WTC11 (cell line): Measurements from ENCODE around the gene NTPCR. TPM values are rescaled to one million over a fixed set of nuclear protein-coding genes. Genes with fewer than 3 reads are reported as not detected.

Experiments
- ATAC-seq: fragments of 200-7000 bp; cut with Tn5 transposase; 2 replicates; pipeline ENCODE4 v1.10.0; 2021; ENCODE audit warnings: mild to moderate bottlenecking, moderate library complexity
- CTCF ChIA-PET: fragments of 300-600 bp; sonication (Branson Sonifier 250); formaldehyde crosslinking; loops from one replicate; lab custom pipeline; 2021; ENCODE audit warnings: antibody characterized with exemption; lab: Charles Lee
- POLR2A ChIA-PET: fragments of 350-600 bp; sonication (Branson Sonifier 250); formaldehyde crosslinking; loops from one replicate; lab custom pipeline; 2021; ENCODE audit warnings: antibody characterized with exemption; lab: Charles Lee
- DNase-seq: peaks from one replicate; pipeline ENCODE4 v3.0.0; 2021; ENCODE audit warnings: low spot score
- H3K27ac Mint-ChIP-seq: 2 replicates; pipeline ENCODE4 v1.8.0; 2021; ENCODE audit warnings: mixed read lengths
- H3K27me3 Mint-ChIP-seq: 2 replicates; pipeline ENCODE4 v1.8.0; 2021; ENCODE audit warnings: low read depth, mild to moderate bottlenecking, moderate library complexity, mixed read lengths
- H3K36me3 Mint-ChIP-seq: 2 replicates; pipeline ENCODE4 v1.8.0; 2021; ENCODE audit warnings: mixed read lengths
- H3K4me1 Mint-ChIP-seq: 2 replicates; pipeline ENCODE4 v1.8.0; 2022; ENCODE audit warnings: mixed read lengths
- H3K4me3 Mint-ChIP-seq: 2 replicates; pipeline ENCODE4 v1.8.0; 2021; ENCODE audit warnings: mild to moderate bottlenecking, moderate library complexity, mixed read lengths
- H3K9me3 Mint-ChIP-seq: 2 replicates; pipeline ENCODE4 v1.8.0; 2021; ENCODE audit warnings: mixed read lengths
- AR ChIP-seq: fragments of 250-450 bp; sonication (Bioruptor Pico); IDR thresholded peaks from 2 replicates; pipeline ENCODE4 v1.9.0; 2021; ENCODE audit warnings: mild to moderate bottlenecking
- ATF1 ChIP-seq: sonication (generic); formaldehyde crosslinking; IDR thresholded peaks from 2 replicates; pipeline ENCODE4 v1.8.1; 2023; ENCODE audit warnings: mild to moderate bottlenecking, moderate library complexity, missing genetic modification reagents
- ATF2 ChIP-seq: sonication (generic); formaldehyde crosslinking; IDR thresholded peaks from 2 replicates; pipeline ENCODE4 v1.8.1; 2022; ENCODE audit warnings: low read depth, missing genetic modification reagents, borderline replicate concordance
- CBFB ChIP-seq: sonication (generic); formaldehyde crosslinking; IDR thresholded peaks from 2 replicates; pipeline ENCODE4 v1.8.1; 2022; ENCODE audit warnings: mild to moderate bottlenecking, low read depth, missing genetic modification reagents
- E2F4 ChIP-seq: sonication (generic); formaldehyde crosslinking; IDR thresholded peaks from 2 replicates; pipeline ENCODE4 v1.8.1; 2022; ENCODE audit warnings: low read depth, mild to moderate bottlenecking, moderate library complexity, missing genetic modification reagents, borderline replicate concordance
- IRF2 ChIP-seq: sonication (generic); formaldehyde crosslinking; IDR thresholded peaks from 2 replicates; pipeline ENCODE4 v1.8.0; 2022; ENCODE audit warnings: low read depth, missing genetic modification reagents, borderline replicate concordance
- JAZF1 ChIP-seq: fragments of 250-450 bp; sonication (Bioruptor Pico); IDR thresholded peaks from 2 replicates; pipeline ENCODE4 v1.9.0; 2021; ENCODE audit warnings: moderate library complexity, mild to moderate bottlenecking, inconsistent platforms
- NFATC4 ChIP-seq: fragments of 250-450 bp; sonication (Bioruptor Pico); IDR thresholded peaks from 2 replicates; pipeline ENCODE4 v1.9.0; 2021; ENCODE audit warnings: mild to moderate bottlenecking
- OVOL2 ChIP-seq: fragments of 250-450 bp; sonication (Bioruptor Pico); IDR thresholded peaks from 2 replicates; pipeline ENCODE4 v1.9.0; 2021; ENCODE audit warnings: mild to moderate bottlenecking, borderline replicate concordance
- PRDM15 ChIP-seq: sonication (generic); formaldehyde crosslinking; IDR thresholded peaks from 2 replicates; pipeline ENCODE4 v1.8.0; 2022; ENCODE audit warnings: missing genetic modification reagents
- PREB ChIP-seq: sonication (generic); formaldehyde crosslinking; IDR thresholded peaks from 2 replicates; pipeline ENCODE4 v1.8.1; 2022; ENCODE audit warnings: mild to moderate bottlenecking, missing genetic modification reagents, moderate library complexity, borderline replicate concordance
- PRRX2 ChIP-seq: fragments of 250-450 bp; sonication (Bioruptor Pico); IDR thresholded peaks from 2 replicates; pipeline ENCODE4 v1.8.0; 2021; ENCODE audit warnings: mild to moderate bottlenecking
- SMAD3 ChIP-seq: sonication (generic); formaldehyde crosslinking; IDR thresholded peaks from 2 replicates; pipeline ENCODE4 v1.8.0; 2022; ENCODE audit warnings: missing genetic modification reagents, mild to moderate bottlenecking, borderline replicate concordance
- TEAD1 ChIP-seq: sonication (generic); formaldehyde crosslinking; IDR thresholded peaks from 2 replicates; pipeline ENCODE4 v1.8.0; 2022; ENCODE audit warnings: mild to moderate bottlenecking, missing genetic modification reagents
- ZBTB43 ChIP-seq: sonication (generic); formaldehyde crosslinking; IDR thresholded peaks from 2 replicates; pipeline ENCODE4 v1.8.1; 2023; ENCODE audit warnings: mild to moderate bottlenecking, missing genetic modification reagents
- ZNF219 ChIP-seq: sonication (generic); formaldehyde crosslinking; IDR thresholded peaks from 2 replicates; pipeline ENCODE4 v1.8.0; 2023; ENCODE audit warnings: missing genetic modification reagents, mild to moderate bottlenecking, borderline replicate concordance
- ZNF281 ChIP-seq: sonication (generic); formaldehyde crosslinking; IDR thresholded peaks from 2 replicates; pipeline ENCODE4 v1.8.0; 2023; ENCODE audit warnings: mild to moderate bottlenecking, missing genetic modification reagents
- ZNF317 ChIP-seq: sonication (generic); formaldehyde crosslinking; IDR thresholded peaks from 2 replicates; pipeline ENCODE4 v1.8.1; 2023; ENCODE audit warnings: low read depth, mild to moderate bottlenecking, moderate library complexity, missing genetic modification reagents, borderline replicate concordance
- total RNA-seq: library from RNA; stranded (reverse); gene quantifications from 3 replicates; pipeline ENCODE4 v1.2.3, GENCODE V29; 2021

The NTPCR gene
- total RNA-seq, 1 experiment from 2014 or later, result 102 TPM

GRCh38 chr1:232992227-232992626 lies 41.8 kb downstream of the NTPCR start:
- 0 out of 2 replicates have a peak, but pooled peaks cover 3% of the 10 kb centered on the region for H3K4me1 Mint-ChIP-seq
- no peak for ATAC-seq
- no peak overlapping the region for H3K27ac Mint-ChIP-seq
- H3K9me3 Mint-ChIP-seq, result peaks cover 38% of the 10 kb centered on the region
- DNase-seq, result no peak
- ChIA-PET POLR2A (no interaction called here), CTCF (no interaction called here)
- TF ChIP-seq TEAD1 (CRISPR knock-in tag) (no peak), ZBTB43 (CRISPR knock-in tag) (no peak), SMAD3 (no peak), AR (CRISPR knock-in tag) (no peak), ATF2 (CRISPR knock-in tag) (no peak), ZNF219 (CRISPR knock-in tag) (no peak), ZNF281 (CRISPR knock-in tag) (no peak), PRRX2 (CRISPR knock-in tag) (no peak), E2F4 (no peak), OVOL2 (CRISPR knock-in tag) (no peak), JAZF1 (CRISPR knock-in tag) (no peak), ATF1 (no peak), NFATC4 (CRISPR knock-in tag) (no peak), ZNF317 (CRISPR knock-in tag) (no peak), PRDM15 (no peak), CBFB (CRISPR knock-in tag) (no peak), IRF2 (CRISPR knock-in tag) (no peak), PREB (no peak)
- peaks cover 4% of the 10 kb centered on the region; the same call in 1 of the 2 replicates for H3K27me3 Mint-ChIP-seq
- H3K4me3 Mint-ChIP-seq, result no peak overlapping the region
- H3K36me3 Mint-ChIP-seq, result peaks cover 71% of the 10 kb centered on the region
